GM18873 (cell line): ENCODE results near the gene CSTF2.

Experiments used
- ATAC-seq: cut with Tn5 transposase; IDR thresholded peaks from one replicate; pipeline ENCODE4 v1.9.1; 2021; ENCODE audit warnings: mild to moderate bottlenecking, moderate library complexity, moderate number of reproducible peaks; ENCODE audit not compliant: unreplicated experiment, low FRiP score

The CSTF2 gene

GRCh38 chrX:100868273-100868672, 48.1 kb downstream of the CSTF2 start:
- ATAC-seq: no peak

DNA sequence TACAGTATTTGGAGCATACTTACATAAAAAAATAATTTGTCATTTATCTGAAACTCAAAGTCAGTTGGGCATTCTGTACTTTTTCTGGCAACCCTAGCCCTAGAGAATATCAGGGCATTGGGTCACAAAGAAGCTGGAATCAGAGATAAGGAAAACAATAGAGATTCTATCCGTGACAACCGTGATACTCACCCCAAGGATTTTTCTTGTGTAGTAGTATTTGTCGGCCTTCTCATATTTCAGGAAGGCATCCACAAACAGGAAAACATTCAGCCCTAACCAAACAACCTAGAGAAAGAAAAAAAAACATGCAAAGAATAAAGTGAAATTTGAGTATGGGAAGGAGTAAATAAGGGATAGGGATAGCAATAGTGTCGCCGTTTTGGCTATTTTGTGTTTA, 50.3 kb downstream of the CSTF2 start:
- ATAC-seq: no peak

GRCh38 chrX:100871594-100872560, 51.7 kb downstream of the CSTF2 start:
- no peak for ATAC-seq

- ATAC-seq: no peak
Measured at GRCh38 chrX:100874325-100874724, 54.1 kb downstream of the CSTF2 start, which contains the start of gene NOX1. Gene NOX1 (minus strand): TSS chrX:100874359. CDS start chrX:100874139, 220 bp downstream.

- no peak for ATAC-seq
Measured at GRCh38 chrX:100880368-100880767, 60.2 kb downstream of the CSTF2 start.

GRCh38 chrX:100883654-100884053, 63.5 kb downstream of the CSTF2 start:
- ATAC-seq: no peak
